Uterus (tissue), 2 donors: ENCODE data around the gene ELMO1.

ENCODE experiments used
- CTCF ChIP-seq, 4 experiments: fragments of 200-600 bp in 2 of 4; fragments of 450-650 bp in 2 of 4; sonication (generic) in 2 of 4; IDR thresholded peaks; one replicate each; pipeline ENCODE4 v1.5.1; 2016 to 2019; ENCODE audit warnings: antibody characterized with exemption in 4 of 4, mild to moderate bottlenecking in 2 of 4, moderate library complexity in 1 of 4
- POLR2A ChIP-seq, 2 donors: fragments of 450-650 bp; IDR thresholded peaks; one replicate each; pipeline ENCODE4 v1.6.1; 2016; ENCODE audit warnings: antibody characterized with exemption in 2 of 2, mild to moderate bottlenecking in 1 of 2, moderate library complexity in 1 of 2

- TF ChIP-seq CTCF (IDR thresholded peaks at IDR 0.05) (no peak), POLR2A (IDR thresholded peaks at IDR 0.05) (no peak)
Measured at GRCh38 chr7:37081436-37081835, 367.2 kb downstream of the ELMO1 start.
